ENCODE data around the gene ARFIP1. TPM values are rescaled to one million over a fixed set of nuclear protein-coding genes. Genes with fewer than 3 reads are reported as not detected.

Gene ARFIP1
- total RNA-seq, 1 experiment from 2014 or later = 32.7 TPM

- ChIA-PET CTCF (no interaction called here), POLR2A (no interaction called here), RAD21 (ENCODE audit: low non-redundant PET in 1 of 2, low total read pairs in 2 of 2, uncharacterized antibody in 2 of 2, unreplicated experiment in 2 of 2) (no interaction called here)
- TF ChIP-seq EZH2phosphoT487 (IDR thresholded peaks at IDR 0.05; ENCODE audit: borderline replicate concordance) (no peak), CEBPB (IDR thresholded peaks at IDR 0.05; ENCODE audit: low read depth) (no peak), REST (IDR thresholded peaks at IDR 0.05; ENCODE audit: low read depth) (no peak), YY1 (IDR thresholded peaks at IDR 0.05; ENCODE audit: extremely low read depth, insufficient replicate concordance, low read depth, low read length) (no peak), ZFX (IDR thresholded peaks at IDR 0.05) (no peak), JUND (IDR thresholded peaks at IDR 0.05) (no peak), CTCF (IDR thresholded peaks at IDR 0.05 in 2 of 3, conservative IDR thresholded peaks at IDR 0.05 in 1 of 3; ENCODE audit: borderline replicate concordance in 1 of 3, insufficient read depth in 1 of 3, low read depth in 2 of 3, low read length in 2 of 3) (no peak), FOSL1 (IDR thresholded peaks at IDR 0.05; ENCODE audit: low read depth) (no peak), SIN3A (IDR thresholded peaks at IDR 0.05; ENCODE audit: low read depth) (no peak), ZBTB33 (IDR thresholded peaks at IDR 0.05; ENCODE audit: extremely low read depth, insufficient replicate concordance, low read length) (no peak), CBX3 (IDR thresholded peaks at IDR 0.05; ENCODE audit: low read depth) (no peak), SRF (IDR thresholded peaks at IDR 0.05; ENCODE audit: low read depth) (no peak), RAD21 (IDR thresholded peaks at IDR 0.05; ENCODE audit: low read depth) (no peak), POLR2AphosphoS5 (IDR thresholded peaks at IDR 0.05; ENCODE audit: low read depth, low read length) (no peak), MAX (IDR thresholded peaks at IDR 0.05) (no peak), SP1 (IDR thresholded peaks at IDR 0.05; ENCODE audit: low read depth) (no peak), ATF3 (IDR thresholded peaks at IDR 0.05) (no peak), TCF7L2 (IDR thresholded peaks at IDR 0.05; ENCODE audit: borderline replicate concordance, extremely low read depth, insufficient read depth, insufficient read length) (no peak), POLR2A (IDR thresholded peaks at IDR 0.05; ENCODE audit: borderline replicate concordance, extremely low read depth, insufficient read depth, insufficient read length) (no peak), EZH2 (IDR thresholded peaks at IDR 0.05) (no peak)
- no peaks in the 10 kb centered on the region for H3K36me3 ChIP-seq (ENCODE audit: control insufficient read depth in 1 of 2, insufficient read depth in 2 of 2, low read length in 2 of 2)
- H3K9me3 ChIP-seq (ENCODE audit: control insufficient read depth in 1 of 2, insufficient read depth in 1 of 2, low read depth in 1 of 2, low read length in 2 of 2) = no peaks in the 10 kb centered on the region
- no peak overlapping the region for H3K27ac ChIP-seq (ENCODE audit: low read depth, low read length)
- no TSS peak for BruUV-seq (replicated peaks)
- no peak overlapping the region for H3K9ac ChIP-seq (ENCODE audit: low read length)
- ATAC-seq (no peak), DNase-seq (ENCODE audit: low read depth, low spot score) (no peak)
- no peak overlapping the region for H2AFZ ChIP-seq (ENCODE audit: low read depth, low read length, poor library complexity, severe bottlenecking)
- no peaks in the 10 kb centered on the region for H3K79me2 ChIP-seq (ENCODE audit: insufficient read depth, low read length)
- no peaks in the 10 kb centered on the region for H3K9me2 ChIP-seq (ENCODE audit: insufficient read depth)
- H3K4me2 ChIP-seq (ENCODE audit: low read length) = no peak overlapping the region
- H3K4me3 ChIP-seq (replicated peaks in 1 of 2; ENCODE audit: low read depth in 1 of 2, low read length in 2 of 2) = no peak overlapping the region
- intact Hi-C loops (cut with micrococcal nuclease) = no loop called here
- no peaks in the 10 kb centered on the region for H4K20me1 ChIP-seq (ENCODE audit: insufficient read depth)
- H3K4me1 ChIP-seq (ENCODE audit: control insufficient read depth in 1 of 2, insufficient read depth in 2 of 2, low read length in 2 of 2) = peaks cover 1 to 5% of the 10 kb centered on the region in 2 experiments; a peak in 3 of 4 replicates
- H3K27me3 ChIP-seq (ENCODE audit: insufficient read depth, low read length) = no peaks in the 10 kb centered on the region
Measured at GRCh38 chr4:152773339-152773738, 6.4 kb upstream of the ARFIP1 start.
